ENCODE data around the gene FNTB.

DNA sequence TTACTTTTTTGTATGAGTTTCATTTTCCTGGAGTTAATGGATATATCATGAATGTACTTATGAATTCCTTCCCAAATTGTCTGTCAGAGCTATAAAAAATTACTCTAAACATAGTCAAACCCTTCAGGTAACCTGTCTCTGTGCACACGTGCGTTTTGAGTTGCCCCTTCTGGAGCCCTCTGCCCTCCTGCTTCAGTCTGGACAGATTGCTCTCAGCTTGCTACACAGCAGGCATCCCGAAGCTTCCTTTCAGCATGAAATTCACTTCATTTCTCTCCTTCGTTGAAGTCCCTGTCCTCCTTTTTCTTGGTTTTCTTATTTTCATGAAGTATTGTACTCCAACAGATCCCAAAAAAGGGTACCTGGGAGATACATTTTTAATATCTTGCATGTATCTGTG, 47.3 kb downstream of the FNTB start:
- TF ChIP-seq, protein P1, sequence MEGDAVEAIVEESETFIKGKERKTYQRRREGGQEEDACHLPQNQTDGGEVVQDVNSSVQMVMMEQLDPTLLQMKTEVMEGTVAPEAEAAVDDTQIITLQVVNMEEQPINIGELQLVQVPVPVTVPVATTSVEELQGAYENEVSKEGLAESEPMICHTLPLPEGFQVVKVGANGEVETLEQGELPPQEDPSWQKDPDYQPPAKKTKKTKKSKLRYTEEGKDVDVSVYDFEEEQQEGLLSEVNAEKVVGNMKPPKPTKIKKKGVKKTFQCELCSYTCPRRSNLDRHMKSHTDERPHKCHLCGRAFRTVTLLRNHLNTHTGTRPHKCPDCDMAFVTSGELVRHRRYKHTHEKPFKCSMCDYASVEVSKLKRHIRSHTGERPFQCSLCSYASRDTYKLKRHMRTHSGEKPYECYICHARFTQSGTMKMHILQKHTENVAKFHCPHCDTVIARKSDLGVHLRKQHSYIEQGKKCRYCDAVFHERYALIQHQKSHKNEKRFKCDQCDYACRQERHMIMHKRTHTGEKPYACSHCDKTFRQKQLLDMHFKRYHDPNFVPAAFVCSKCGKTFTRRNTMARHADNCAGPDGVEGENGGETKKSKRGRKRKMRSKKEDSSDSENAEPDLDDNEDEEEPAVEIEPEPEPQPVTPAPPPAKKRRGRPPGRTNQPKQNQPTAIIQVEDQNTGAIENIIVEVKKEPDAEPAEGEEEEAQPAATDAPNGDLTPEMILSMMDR (IDR thresholded peaks at IDR 0.05) = no peak
- TF ChIP-seq POLR2A (IDR thresholded peaks at IDR 0.05) = no peak
